ENCODE measurements around the gene MS4A6E. TPM values are rescaled to one million over a fixed set of nuclear protein-coding genes. Genes with fewer than 3 reads are reported as not detected.

Gene MS4A6E
- total and polyA plus RNA-seq, 2 experiments from 2014 or later, result not detected

GRCh38 chr11:60347084-60347797 lies 20.2 kb downstream of the MS4A6E start (continued):
- no peak for TF ChIP-seq ZNF462 (CRISPR knock-in tag; IDR thresholded peaks at IDR 0.05)

- ATAC-seq (peak; percentile 62), DNase-seq (ENCODE audit: low spot score) (peak; percentile 51)
- H3K4me3 ChIP-seq, result no peak overlapping the region
- H3K79me2 ChIP-seq (replicated peaks; ENCODE audit: insufficient read depth), result no peaks in the 10 kb centered on the region
- H4K20me1 ChIP-seq (replicated peaks; ENCODE audit: insufficient read depth), result no peaks in the 10 kb centered on the region
- H3K27me3 ChIP-seq (ENCODE audit: insufficient read depth), result no peaks in the 10 kb centered on the region
- H3K4me1 ChIP-seq (ENCODE audit: insufficient read depth), result no peaks in the 10 kb centered on the region
- Mint-ChIP-seq H3K4me3 (no peak overlapping the region), H3K36me3 (ENCODE audit: low read depth) (0 out of 3 replicates have a peak, but pooled peaks cover 4% of the 10 kb centered on the region), H3K27me3 (ENCODE audit: insufficient read depth, low read depth, poor library complexity) (peaks cover 2% of the 10 kb centered on the region), H3K27ac (no peak overlapping the region), H3K4me1 (no peaks in the 10 kb centered on the region), H3K9me3 (peaks cover 9% of the 10 kb centered on the region; the same call in 1 of the 3 replicates)
- H3K27ac ChIP-seq (ENCODE audit: low read depth), result no peak overlapping the region
- no peaks in the 10 kb centered on the region for H3F3A ChIP-seq (replicated peaks; ENCODE audit: low read depth)
- H2AFZ ChIP-seq, result no peak overlapping the region
- peaks cover 7% of the 10 kb centered on the region; the same call in 1 of the 2 replicates for H3K9me2 ChIP-seq (ENCODE audit: insufficient read depth)
- no peaks in the 10 kb centered on the region for H3K36me3 ChIP-seq (ENCODE audit: insufficient read depth)
- TF ChIP-seq, protein P1, sequence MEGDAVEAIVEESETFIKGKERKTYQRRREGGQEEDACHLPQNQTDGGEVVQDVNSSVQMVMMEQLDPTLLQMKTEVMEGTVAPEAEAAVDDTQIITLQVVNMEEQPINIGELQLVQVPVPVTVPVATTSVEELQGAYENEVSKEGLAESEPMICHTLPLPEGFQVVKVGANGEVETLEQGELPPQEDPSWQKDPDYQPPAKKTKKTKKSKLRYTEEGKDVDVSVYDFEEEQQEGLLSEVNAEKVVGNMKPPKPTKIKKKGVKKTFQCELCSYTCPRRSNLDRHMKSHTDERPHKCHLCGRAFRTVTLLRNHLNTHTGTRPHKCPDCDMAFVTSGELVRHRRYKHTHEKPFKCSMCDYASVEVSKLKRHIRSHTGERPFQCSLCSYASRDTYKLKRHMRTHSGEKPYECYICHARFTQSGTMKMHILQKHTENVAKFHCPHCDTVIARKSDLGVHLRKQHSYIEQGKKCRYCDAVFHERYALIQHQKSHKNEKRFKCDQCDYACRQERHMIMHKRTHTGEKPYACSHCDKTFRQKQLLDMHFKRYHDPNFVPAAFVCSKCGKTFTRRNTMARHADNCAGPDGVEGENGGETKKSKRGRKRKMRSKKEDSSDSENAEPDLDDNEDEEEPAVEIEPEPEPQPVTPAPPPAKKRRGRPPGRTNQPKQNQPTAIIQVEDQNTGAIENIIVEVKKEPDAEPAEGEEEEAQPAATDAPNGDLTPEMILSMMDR (conservative IDR thresholded peaks at IDR 0.05; ENCODE audit: low read depth in 2 of 2), result peak; percentile 50 to 79
- TF ChIP-seq JUNB (IDR thresholded peaks at IDR 0.05; ENCODE audit: unreplicated experiment), result no peak
- no peak for TF ChIP-seq ZNF331 (CRISPR knock-in tag; IDR thresholded peaks at IDR 0.05; ENCODE audit: low read depth)
- no peak overlapping the region for H3K4me2 ChIP-seq
These were observed 21.1 kb downstream of the MS4A6E start for GRCh38 chr11:60348116-60348515.

Data from GM23338 (cell line).